SHP77 (cell line): ENCODE measurements around the gene SECISBP2.
"Not testable (repeated sequence)": the region's sequence is repeated elsewhere in the genome, so short reads cannot be mapped to it uniquely, and the experiment has no call there.

Experiments
- DNase-seq, 2 experiments: peaks; one replicate each; lab custom pipeline; 2025; lab: John Stamatoyannopoulos, UW

The SECISBP2 gene

DNA sequence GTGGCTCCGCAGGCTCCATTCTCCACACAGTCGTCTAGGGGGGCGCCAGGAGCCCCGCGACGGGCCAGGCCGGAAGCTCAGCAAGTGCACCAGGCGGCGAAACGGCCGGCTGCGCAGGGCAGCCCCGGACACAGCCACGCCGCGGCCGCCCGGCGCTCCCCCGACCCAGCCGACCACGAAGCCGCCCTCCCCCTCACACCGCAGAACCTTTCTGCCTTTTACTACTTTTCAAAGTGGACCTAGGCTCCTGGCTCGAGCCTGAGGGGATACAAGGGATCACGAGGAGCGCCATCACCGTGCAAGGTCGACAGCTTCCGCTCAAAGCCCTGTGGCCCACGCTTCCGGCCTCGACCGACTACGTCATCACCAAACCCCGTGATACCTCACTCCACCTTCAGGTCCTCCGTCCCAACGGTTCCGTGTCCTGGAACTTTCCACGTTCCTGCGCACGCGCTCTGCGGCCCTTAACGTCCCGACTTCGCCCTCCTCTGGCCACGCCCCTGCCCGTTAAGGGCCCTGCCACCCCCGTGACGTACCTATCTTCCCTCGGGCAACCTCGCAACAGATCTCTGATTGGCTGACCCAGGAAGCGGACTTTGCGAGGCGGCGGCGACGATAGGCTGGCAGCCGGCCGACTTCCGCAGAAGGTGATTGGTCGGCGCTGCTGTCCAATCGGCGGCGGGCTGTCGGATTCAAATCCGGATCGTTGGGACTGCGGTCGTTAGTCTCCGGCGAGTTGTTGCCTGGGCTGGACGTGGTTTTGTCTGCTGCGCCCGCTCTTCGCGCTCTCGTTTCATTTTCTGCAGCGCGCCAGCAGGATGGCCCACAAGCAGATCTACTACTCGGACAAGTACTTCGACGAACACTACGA lies 7.6 kb upstream of the SECISBP2 start, which contains the start of gene CKS2:
TSS of gene CKS2 (plus strand) at position 721 of the 871 bp plus-strand sequence. CDS start at position 819, 98 bp downstream.
- DNase-seq: peak; percentile 99

DNA sequence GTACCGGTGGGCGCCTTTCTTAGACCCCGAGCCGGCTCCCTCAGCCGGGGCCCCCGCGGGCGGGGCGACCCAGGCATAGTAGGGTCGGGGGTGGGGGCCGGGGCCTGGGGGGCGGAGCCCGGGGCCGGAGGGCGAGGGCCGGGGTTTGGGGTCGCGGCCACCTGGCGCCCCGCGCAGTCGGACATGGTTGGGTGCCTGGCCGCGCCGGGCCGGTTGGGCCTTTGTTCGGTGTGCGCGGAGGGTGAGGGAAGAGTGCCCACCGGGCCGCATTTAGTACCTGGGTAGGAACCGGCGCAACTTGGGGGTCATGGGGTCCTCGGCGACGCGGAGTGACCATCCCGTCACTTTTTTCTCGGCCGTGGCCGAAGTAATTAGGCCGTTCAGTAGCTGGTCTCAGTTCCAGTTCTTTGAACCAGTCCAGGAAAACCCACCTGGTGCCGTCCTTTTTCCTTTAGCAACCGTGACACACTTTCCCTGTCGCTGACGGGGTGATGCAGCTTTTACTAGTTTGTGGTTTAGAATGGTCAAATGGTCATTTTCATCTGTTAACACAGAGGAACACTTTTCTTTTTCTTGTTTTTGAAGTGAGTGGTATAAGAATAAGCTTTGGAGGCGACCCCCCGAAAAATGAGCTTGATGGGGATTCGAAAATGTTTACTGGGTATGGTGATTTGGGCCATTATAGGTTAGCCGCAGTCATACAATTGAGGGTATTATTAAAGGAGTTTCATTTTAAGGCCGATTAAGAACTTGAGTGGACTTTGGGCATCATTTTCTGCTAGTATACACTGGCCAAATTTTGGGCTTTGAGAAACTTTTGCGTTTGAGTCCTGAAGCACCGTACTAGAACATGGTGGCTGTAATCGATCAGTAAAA lies 6.7 kb upstream of the SECISBP2 start:
- no peak for DNase-seq

DNA sequence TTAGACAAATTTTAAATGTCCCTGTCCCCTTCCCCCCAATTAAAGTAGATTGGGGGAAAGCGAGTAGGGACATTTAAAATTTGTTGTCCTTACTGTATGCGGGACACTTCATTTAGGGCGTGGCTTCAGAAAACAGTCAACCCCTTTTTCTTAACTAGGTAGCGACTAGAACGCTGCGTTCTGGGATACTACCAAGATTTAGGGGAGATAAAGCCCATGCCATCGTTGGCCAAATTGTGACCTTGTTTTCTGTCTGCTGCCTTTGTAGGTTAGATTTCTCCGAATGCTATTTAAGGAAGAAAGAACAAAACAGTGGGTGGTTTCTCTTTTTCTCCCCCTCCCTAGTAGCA lies 6.1 kb upstream of the SECISBP2 start:
- no peak for DNase-seq

DNA sequence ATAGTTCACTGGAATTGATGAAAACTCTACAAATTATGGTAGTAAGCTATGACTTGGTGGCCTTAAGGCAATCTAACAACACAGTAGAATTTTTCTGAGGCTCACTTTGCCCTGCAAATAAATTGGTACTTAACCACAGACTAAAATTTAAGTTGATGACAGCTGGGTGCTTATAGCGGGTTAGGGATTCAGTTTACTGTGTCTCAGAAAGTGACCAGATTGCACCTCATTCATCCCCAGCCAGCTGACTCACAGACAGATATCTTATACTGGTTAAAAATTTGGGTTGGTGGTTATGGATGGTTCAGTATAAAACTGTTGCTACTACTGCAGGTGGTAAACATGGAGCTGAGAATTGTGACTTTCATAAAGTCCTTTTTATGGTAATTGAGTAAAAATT lies 4.5 kb upstream of the SECISBP2 start:
- no peak for DNase-seq

DNA sequence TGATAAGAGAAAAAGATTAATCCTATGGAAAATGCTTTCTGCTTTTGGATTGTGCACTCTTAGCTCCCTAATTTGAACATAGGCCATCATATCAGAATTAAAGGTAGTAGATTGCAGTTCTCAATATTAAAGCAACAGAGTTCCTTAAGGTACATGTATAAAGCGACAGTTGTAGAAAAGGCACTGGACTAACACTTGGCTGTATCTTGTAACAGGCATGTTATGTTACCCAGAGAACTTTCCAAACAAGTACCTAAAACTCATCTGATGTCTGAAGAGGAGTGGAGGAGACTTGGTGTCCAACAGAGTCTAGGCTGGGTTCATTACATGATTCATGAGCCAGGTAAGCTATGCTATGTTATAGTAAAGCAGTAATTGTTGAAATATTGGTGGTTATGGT lies 3.3 kb upstream of the SECISBP2 start:
- no peak for DNase-seq

DNA sequence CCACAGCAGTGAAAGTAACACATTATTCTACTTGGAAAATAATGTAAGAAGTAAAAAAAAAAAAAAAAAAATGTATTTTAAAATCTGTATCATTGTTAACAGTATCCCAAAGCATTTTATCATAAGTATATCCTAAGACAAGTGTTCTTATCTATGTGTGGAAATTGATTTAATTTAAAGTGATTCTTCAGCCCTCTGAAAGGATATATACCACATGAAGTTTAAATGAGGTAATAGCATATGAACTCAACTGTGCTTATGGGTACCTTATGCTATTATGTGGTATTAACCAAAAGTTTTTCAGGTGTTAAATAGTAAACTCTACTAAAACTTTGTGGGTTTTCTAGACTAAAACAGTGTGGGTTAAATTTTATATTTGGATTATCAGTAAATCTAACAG lies 2.8 kb upstream of the SECISBP2 start:
- no peak for DNase-seq

DNA sequence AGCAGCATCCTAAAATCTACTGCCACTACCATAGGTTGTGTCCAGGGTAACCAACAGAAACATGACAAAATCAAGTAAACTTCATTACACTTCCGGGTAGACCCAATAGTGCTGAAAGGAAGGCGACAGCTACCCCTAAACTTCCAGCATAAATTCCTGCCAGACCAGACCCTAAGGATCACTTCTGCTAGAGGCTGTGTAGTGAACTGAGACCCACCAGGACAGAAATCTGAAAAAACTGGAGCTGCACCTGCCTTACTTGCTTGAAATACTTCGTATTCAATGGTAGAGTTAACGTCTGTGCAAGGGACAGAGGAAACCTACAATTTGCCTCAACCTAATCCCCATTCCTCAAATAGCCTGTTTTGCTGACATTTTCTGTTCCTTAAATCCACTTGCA lies 1.0 kb upstream of the SECISBP2 start:
- DNase-seq: no peak

DNA sequence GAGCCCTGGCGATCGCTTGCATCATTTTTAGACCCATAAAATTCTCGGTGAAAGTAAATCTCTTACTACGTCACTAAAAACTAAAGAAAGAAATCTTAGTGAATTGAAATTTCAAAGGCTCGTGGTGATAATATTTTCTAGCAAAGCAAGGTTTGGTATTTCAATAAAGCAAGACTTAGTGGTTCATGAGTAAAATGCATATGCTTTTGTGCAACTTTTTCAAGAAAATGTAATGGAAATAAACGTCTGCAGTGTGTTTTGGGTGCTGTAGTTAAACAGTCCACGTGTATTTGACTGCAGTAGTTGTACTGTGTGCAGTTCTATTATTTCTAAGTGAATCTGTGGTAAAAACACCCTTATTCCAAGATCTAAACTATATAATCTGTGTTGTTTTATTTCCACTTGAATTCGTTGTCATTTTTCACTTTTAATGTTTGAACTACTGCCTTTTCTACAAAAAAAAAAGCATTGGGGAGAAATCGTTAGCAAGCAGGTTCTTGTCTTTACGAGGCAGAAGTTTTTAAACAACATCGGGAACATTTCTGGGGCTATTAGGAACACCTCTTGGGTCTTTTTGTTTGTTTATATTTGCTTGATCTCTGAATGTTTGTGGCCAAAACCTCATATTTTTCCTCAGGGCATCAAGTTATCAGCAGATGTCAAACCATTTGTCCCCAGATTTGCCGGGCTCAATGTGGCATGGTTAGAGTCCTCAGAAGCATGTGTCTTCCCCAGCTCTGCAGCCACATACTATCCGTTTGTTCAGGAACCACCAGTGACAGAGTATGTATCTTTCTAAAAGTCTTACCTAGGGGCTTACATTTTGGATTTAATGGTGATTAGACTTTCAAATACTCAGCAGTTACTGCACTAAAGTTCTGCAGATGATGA lies 960 bp downstream of the SECISBP2 start:
- DNase-seq: no peak

DNA sequence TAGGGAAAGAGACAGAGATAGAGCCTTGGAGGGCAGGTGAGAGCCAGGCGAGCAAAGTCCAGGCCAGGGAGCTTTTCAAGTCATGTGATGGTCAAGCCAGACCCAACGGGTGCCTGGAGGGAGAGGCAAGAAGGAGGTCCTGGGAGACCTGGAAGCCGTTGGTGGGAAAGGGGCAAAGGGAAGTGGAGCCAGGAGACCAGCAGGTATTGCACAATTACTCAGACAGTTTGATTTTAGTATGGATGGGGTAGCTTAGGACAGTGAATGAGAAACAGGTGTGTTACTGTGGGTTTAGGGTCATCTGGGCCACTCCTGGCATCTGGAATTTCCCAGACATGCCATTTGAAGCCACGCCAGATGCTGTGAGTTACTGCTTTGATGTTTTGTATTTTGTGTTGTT lies 5.1 kb downstream of the SECISBP2 start:
- no peak for DNase-seq

DNA sequence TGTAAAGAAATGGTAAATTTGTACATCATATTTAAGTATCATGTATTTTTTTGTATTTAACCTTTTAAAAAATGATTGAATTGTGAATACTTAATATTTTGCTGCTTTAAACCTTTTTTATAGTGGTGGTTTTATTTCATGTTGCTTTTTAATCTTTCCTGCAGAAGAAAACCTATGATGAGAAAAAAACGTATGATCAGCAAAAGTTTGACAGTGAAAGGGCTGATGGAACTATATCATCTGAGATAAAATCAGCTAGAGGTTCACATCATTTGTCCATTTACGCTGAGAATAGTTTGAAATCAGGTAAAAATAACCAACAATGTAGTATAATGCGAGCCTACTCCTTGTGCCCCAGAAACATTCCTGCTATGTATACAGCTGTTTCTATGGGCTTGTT lies 7.4 kb downstream of the SECISBP2 start:
- no peak for DNase-seq

DNA sequence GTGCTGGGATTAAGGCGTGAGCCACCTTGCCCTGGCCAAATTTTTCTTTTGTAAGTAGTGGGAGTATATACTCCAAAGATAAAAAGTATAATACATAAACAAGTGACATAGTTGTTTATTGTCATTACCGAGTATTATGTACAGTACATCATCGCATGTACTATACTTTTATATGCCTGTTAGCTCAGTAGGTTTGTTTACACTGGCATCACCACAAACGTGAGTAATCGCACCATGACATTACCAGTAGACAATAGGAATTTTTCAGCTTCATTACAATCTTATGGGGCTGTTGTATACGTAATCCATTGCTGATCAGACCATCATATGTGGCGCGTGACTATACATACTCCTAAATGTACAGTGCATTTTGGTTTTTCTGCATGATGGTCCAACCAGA lies 9.8 kb downstream of the SECISBP2 start:
- DNase-seq: no peak

DNA sequence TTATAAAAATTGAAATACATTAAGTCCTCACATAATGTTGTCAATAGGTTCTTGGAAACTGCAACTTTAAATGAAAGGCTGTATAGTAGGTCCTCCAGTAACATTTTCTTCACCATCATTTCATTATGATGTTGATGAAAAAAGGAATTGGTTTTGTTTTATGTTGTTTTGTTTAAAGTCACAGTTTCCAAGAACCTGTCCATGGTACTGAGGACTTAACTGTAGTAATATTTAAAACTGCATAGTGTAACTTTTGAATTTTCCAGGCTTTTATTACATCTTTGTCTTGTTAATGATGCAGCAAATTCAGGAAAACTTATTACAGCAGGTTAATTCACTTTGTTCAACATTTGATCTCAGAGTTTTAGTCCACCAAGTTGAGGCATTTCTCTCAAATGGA lies 11.6 kb downstream of the SECISBP2 start:
- no peak for DNase-seq

DNA sequence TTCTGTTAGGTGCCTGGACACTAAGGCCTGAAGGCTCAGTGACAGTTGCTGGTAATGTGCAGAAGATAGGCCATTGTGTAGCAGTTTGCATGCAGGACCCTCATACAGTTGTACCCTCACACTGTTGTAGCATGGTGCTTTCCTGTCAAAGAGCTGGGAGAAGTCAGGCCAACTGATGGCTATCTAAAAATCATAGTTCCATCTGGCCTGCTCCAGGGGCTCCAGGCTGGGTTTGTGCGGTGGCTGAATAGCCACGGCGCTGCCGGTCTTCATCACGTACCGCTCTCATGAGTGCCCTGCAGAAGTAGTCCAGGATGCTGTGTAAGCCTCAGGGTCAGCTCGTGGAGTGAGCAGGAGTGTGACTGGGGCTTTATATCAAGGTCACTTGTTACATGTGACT lies 12.2 kb downstream of the SECISBP2 start:
- DNase-seq: no peak

DNA sequence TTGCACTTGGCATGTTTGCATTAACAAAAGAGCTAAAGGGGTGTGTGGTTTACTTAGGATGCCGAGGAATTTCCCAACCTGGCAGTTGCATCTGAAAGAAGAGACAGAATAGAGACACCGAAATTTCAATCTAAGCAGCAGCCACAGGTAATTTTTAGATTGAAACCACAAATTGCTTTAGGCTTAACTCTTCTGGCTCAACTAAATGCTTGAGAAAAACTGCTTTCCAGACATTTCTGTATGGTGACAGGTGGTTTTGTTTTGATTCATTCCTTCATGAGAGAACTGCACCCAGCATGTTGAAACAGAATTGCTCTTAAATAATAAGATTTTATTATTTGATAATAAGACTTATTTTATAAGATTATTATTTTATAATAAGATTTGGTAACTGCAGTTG lies 21.5 kb downstream of the SECISBP2 start:
- no peak for DNase-seq

DNA sequence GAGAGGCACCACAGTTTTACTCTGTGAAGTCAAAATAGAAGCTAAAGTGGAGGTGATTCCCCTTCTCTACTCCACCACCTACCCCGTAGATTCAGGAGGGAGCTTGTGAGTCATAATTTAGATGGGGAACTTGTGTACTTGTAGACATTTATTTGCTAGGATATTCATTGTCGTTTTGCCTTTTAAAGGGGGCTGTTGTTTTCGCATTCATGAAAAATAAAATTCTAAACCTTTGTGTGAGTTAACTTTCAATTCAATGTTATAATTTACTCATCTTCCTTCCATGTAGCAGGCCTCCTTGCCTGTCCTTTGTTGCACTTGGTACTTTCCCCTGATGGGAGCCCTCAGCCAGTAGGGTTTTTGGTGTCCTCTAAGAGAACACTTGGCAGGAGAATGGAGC lies 22.0 kb downstream of the SECISBP2 start:
- DNase-seq: no peak

DNA sequence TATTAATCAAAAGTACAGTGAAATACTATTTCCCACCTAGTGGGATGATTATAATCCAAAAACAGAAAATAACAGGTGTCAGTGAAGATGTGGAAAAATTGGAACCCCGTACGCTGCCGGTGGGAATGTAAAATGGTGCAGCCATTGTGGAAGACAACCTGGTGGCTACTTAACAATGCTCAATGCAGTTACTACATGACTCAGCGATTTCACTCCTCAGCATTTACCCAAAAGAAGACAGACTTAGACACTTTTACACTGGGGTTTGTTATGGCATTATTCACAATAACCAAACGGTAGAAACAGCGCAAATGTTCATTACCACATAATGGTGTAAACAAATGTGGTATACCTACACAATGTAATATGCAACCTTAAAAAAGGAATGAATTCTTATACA lies 23.9 kb downstream of the SECISBP2 start:
- DNase-seq: no peak

DNA sequence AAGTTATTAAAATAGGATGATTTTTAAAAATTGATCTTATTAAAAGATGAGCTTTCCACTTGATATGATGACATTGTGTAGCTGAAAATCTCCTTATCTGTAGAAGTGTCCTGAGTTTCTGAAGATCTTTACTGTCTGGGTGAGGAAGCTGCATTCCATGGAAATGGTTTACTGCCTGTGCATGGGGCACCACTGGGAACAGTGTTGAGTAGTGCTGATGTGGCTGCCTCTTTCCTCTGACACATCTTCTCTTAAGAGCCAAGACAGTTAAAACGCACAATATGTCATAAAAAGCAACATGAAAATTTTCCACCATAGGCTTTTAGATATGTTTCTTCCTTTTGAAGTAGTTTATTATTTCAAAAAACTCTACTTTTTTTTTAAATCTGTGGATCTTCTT lies 24.6 kb downstream of the SECISBP2 start:
- DNase-seq: no peak

DNA sequence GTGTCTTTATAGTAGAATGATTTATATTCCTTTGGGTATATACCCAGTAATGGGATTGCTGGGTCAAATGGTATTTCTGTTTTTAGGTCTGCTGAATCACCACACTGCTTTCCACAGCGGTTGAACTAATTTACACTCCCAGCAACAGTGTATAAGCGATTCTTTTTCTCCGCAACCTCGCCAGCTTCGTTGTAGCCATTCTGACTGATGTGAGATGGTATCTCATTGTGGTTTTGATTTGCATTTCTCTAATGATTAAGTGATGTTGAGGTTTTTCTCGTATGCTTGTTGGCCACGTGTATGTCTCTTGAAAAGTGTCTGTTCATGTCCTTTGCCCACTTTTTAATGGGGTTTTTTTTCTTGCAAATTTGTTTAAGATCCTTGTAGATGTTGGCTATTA lies 25.5 kb downstream of the SECISBP2 start:
- not testable (repeated sequence) for DNase-seq

DNA sequence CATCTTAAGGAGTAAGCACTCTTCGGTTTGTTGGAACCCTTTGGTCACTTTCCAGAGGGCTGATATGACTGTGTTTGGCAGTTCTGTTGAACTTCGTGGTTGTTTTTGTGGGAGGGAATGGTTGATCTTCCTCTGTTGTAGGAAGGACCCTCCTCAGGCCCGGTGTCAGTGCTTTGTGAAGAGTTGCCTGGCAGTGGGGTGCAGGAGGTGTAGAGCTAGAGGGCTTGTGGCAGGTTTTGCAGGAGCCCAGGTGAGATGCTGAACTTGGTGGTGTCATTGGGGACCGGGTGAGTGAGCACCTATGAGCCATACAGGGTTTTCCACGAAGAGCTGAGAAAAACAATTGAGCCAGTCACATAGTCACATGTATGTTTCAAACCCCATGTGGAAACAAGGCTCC lies 27.2 kb downstream of the SECISBP2 start:
- DNase-seq: no peak

DNA sequence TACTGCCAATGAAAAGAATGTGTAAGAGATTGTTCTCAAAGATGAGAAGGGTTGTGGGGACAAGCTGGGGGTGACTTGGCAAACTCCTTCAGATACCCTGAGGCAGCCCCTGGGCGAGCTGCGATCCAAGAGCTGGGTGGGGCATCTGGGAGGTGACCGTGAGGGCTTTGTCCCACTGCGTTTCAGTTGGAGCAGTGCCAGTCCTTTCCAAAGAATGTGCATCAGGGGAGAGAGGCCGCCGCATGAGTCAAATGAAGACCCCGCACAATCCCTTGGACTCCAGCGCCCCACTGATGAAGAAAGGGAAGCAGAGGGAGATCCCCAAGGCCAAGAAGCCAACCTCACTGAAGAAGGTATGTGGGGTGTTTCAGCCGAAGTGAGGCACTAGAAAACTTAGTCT lies 28.4 kb downstream of the SECISBP2 start:
- no peak for DNase-seq

DNA sequence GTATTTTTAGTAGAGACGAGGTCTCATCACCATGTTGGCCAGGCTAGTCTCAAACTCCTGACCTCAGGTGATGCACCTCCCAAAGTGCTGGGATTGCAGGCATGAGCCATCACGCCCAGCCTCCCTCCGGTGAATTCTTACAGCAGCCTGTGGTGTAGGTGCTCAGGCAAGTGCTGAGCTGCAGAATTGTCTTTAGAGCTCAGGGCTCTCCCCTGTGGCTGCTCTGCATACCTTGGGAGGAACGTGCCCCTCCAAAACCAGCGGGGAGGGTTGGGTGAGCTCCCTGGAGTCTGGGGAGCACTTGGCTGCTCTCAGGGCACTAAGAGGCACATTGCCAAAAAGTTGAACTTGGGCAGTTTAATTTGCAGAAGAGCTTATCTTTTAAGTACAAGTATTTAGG lies 29.4 kb downstream of the SECISBP2 start:
- DNase-seq: no peak

DNA sequence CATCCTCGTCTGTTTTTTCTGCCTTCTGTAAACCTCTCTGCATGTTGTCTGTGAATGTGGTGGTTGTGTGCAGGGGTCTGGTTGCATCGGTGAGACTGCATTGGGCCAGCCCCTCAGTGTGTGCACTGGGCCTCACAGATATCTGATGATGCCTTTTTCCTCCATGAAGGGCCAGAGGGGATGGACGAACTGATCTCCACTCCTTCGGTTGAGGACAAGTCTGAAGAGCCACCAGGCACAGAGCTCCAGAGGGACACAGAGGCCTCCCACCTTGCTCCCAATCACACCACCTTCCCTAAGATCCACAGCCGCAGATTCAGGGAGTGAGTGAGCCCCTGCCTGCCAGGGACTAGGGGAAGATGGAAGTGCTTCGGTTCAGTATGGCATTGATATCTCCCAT lies 31.3 kb downstream of the SECISBP2 start:
- no peak for DNase-seq
